Kasumi-1 (cell line): ENCODE results near the gene BTBD2.
A peak's percentile ranks its signal among the peaks of the same experiment; 100 is the strongest.

Source experiments
- DNase-seq, 2 experiments: peaks; one replicate each; lab custom pipeline; 2025; lab: John Stamatoyannopoulos, UW

Gene BTBD2

GRCh38 chr19:2050991-2051772 is 35.7 kb upstream of the BTBD2 start, which contains the start of gene MKNK2:
Gene MKNK2, minus strand, starts transcription at chr19:2051244. Its CDS starts 393 bp downstream, at chr19:2050851.
- DNase-seq, result peak; percentile 72 to 73

GRCh38 chr19:2050349-2050990 is 35.0 kb upstream of the BTBD2 start:
- no peak for DNase-seq

DNA sequence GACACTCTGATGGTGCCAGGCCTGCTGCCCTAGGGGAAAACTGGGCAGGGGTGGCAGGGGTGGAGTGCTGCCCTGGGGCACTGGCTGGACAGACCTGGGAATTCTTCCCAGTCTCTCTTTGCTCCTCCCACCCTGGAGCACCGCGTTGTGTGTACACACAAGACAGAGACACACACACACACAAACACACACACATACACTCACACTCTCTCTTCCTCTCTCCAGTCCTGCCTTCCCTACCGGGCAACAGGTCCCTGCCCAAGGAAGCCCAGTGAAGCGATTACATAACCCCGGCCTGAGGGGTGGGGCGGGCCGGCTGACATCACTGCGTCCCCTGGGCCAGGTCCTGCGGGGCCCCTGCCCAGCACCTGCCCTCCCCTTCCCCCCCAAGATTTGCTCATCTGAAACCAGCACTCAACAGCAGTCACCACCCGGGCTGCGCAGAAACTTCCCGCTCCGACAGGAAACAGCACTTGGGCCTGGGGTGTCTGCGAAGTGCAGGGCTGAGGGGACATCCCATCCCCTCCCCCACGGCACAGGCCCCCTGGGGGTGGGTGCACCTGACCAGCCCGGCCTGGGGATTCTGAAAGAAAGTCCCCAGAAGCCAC is 34.3 kb upstream of the BTBD2 start:
- DNase-seq, result peak; percentile 80 to 82

GRCh38 chr19:2048959-2049740 is 33.6 kb upstream of the BTBD2 start:
- no peak for DNase-seq

GRCh38 chr19:2048104-2048958 is 32.8 kb upstream of the BTBD2 start:
- no peak for DNase-seq

DNA sequence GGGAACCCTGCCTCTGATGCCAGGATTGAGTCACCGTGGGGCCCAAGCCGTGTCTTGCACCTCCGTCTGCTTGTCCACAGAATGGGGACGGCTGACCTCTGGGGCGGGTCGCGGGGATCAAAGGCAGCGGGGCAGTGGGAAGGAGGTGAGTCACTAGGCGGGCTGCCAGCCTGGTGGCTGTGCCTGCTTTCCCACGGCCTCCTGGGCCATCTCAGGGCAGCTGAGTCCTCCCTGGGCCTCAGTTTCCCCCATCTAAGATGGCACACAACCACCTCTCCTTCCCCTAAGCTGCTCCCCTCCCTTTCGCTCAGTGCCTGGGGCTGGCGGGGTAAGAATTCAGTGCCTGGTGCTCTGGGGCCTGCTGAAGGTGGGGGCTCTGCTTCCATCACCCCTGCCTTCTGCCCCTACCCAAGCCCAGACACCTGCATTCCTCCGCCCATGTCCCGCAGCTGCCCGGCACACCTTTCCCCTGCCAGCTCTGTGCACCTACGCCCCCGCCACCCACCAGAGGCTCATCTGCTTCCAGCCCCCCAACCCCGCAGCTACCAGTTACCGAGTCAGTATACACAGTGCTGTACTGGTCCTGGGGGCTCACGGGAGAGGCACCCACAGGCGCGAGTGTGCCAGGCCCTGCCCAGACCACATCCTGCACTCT is 32.1 kb upstream of the BTBD2 start:
- no peak for DNase-seq

DNA sequence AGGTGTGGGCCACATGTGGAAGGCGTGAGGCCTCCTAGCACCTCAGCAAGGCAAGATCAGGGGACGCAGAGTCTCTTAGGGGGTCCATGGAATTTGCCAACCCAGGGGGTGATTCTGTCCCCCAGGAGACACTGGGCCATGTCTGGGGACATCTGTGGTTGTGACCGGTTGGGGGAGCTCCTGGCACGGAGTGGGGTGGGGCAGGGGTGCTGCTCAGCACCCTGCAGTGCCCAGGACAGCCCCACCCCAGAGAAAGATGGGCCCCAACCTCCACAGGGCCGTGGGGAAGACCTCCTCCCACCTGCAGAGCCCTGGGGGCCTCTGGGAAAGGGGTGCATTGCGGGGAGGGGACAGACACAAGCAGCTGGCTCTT is 31.5 kb upstream of the BTBD2 start:
- no peak for DNase-seq

DNA sequence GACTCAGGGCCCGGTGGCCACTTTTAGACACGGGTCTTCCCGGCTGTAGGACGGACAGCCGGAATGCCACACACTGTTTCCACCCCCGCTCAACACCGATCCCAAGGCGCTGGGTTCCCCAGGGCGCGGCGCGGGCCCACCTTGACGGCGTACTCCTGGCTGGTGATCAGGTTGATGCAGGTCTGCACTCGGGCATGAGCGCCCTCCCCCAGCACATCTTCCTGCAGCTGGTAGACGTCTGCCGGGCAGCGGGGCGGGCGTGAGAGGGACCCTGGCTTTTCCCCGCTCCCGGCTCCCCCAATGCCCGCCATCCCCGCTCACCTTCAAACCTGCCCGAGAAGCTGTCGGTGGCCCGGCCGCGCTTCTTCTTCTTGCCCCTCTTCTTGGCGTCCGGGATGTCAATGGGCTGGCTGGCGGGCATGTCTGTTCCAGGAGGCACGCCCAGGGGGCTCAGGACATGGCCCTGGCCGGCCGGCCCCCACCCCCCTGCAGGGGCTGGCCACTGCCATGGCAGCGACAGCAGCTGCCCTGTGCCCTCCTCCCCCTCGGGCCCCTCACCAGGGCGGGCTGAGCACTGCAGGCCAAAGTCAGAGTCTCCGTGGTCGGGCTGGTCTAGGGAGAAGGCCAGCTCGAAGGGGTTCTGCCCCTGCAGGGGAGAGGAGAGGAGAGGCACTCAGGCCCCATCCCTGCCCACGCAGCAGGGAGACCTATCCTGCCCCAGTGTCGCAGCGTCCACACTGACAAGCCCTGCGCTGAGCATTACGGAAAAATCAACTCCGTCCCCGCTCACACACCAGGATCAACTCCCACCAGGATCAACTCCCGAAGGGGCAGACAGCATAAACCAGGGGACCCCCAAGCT is 30.8 kb upstream of the BTBD2 start:
- no peak for DNase-seq

GRCh38 chr19:2045501-2046045 is 30.1 kb upstream of the BTBD2 start:
- no peak for DNase-seq

- DNase-seq, result no peak
These were observed 29.4 kb upstream of the BTBD2 start for GRCh38 chr19:2044709-2045500.

GRCh38 chr19:2043961-2044708 is 28.6 kb upstream of the BTBD2 start:
- no peak for DNase-seq

DNA sequence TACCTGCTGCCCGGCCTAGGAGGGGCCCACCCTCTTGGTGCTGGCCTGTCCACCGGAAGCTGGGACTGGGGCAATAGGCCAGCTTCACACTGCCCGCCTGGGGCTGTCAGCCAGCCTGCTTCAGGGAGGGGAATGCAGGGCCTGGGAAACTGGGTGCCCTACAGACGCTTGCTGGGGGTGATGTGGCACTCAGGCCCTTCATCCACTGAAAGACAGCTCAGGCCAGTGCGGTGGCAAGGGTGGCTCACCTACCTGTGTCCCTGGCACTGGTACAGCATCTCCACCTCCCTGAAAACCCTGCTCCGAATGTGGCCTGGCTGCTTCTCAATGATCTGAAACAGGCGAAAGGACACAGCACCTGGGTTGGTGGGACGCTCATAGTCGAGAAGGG is 27.7 kb upstream of the BTBD2 start:
- DNase-seq, result no peak

- DNase-seq, result no peak
These were observed 27.2 kb upstream of the BTBD2 start for GRCh38 chr19:2042485-2043250.

DNA sequence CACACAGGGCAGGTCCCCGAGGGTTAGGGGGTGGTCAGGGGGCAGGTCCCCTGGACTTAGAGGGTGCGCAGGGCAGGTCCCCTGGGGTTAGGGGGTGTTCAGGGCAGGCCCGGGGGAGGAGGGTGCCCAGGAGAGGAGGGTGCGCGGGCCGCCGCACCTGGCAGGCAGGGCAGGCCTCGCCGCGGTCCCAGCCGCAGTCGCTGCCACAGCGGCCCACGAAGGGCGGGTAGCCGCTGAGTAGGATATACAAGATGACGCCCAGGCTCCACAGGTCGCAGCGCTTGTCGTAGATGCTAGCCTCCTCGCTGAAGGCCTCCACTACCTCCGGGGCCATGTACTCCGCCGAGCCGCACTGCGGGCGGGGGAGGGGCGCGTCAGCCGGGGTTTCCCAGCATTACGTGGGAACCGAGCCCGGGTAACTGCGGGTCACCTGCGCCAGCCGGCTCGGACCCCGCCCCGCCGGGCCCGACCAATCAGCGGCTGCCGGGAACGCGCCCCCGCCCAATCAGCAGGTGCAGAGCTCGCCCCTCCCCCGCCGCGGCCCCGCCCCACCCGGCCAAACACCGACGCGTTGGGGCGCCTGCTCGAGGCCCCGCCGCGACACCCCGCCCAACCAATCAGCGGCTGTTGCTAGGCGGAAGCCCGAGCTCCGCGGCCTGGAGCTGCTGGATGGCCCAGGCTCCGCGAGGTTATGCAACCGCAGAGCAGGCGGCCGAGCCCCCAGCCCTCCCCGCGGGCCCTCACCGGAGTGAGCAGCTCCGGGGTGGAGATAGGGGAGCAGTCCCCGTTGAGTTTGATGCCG is 26.4 kb upstream of the BTBD2 start:
- peak; percentile 68 to 88 for DNase-seq

- no peak for DNase-seq
These were observed 25.8 kb upstream of the BTBD2 start for GRCh38 chr19:2041433-2041682.

DNA sequence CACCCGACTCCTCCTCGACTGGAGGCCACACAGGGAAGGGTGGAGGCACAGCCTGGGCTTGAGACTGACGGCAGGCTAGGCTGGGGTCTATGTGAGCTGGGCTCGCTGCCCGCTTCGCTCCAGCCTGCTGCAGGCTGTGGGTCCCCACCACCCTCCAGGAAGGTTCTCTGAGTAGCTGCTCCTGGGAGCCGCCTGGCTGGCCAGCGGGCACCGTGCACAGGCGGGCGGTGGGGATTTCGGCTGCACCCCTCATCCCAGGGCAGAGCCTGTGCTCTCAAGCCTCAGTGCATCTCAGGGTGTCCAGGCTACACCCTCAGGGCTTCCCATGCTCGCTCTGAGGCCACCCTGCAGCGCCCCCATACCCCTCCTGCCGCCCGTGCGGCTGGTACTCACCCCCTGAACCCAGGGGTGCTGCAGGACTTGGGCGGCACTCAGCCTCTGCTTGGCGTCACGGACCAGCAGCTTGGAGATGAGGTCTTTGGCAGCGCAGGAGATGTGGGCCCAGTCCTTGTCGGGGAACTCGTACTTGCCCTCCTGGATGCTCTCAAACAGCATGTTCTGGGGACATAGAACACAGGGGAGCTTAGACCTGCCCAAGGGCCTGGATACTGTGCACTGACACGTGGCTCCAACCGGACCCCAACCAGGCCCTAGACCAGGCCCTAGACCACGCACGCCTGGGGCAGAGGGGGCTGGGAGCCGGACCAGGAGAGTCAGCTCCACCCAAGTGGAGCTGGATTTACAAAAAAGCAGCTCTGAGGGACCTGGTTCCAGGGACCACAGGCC is 25.3 kb upstream of the BTBD2 start:
- no peak for DNase-seq
